Measurements from ENCODE around the gene GRM5. TPM values are rescaled to one million over a fixed set of nuclear protein-coding genes. Genes with fewer than 3 reads are reported as not detected.
A peak's percentile ranks its signal among the peaks of the same experiment; 100 is the strongest.

GRM5 gene
- total and polyA plus RNA-seq, 2 donors (not counting 1 experiment from before 2014, with no cell fraction given), result 0.01 TPM; not detected in 1

DNA sequence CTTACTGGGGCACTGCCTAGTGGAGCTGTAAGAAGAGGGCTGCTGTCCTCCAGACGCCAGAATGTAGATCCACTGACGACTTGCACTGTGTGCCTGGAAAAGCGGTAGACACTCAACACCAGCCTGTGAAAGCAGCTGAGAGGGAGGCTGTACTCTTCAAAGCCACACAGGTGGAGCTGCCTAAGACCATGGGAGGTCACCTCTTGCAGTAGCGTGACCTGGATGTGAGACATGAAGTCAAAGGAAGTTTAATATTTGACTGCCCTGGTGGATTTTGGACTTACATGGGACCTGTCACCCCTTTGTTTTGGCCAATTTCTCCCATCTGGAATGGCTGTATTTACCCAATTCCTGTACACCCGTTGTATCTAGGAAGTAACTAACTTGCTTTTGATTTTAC, 531.6 kb downstream of the GRM5 start:
- Histone ChIP-seq H2AFZ (ENCODE audit: low read length) (no peak overlapping the region), H3K4me3 (replicated peaks in 1 of 4; ENCODE audit: control extremely low read depth in 1 of 4, insufficient read depth in 1 of 4, low read depth in 3 of 4, low read length in 4 of 4) (no peak overlapping the region), H3K79me2 (ENCODE audit: control insufficient read depth, insufficient read depth, low read length) (no peaks in the 10 kb centered on the region), H3K27ac (ENCODE audit: insufficient read depth, low read length) (no peak overlapping the region), H3K4me2 (ENCODE audit: extremely low read depth, insufficient read depth, low read length) (no peak overlapping the region), H3K36me3 (ENCODE audit: control insufficient read depth, insufficient read depth, low read length) (no peaks in the 10 kb centered on the region), H3K9me3 (ENCODE audit: control insufficient read depth, insufficient read depth, low read depth, low read length) (no peaks in the 10 kb centered on the region), H4K20me1 (ENCODE audit: control insufficient read depth, extremely low read depth, insufficient read depth, low read length) (no peaks in the 10 kb centered on the region), H3K4me1 (ENCODE audit: control insufficient read depth, extremely low read depth, insufficient read depth, low read length) (peaks cover 15% of the 10 kb centered on the region), H3K9ac (ENCODE audit: insufficient read depth, low read length) (no peak overlapping the region), H3K27me3 (ENCODE audit: control insufficient read depth, insufficient read depth, low read length) (no peaks in the 10 kb centered on the region)
- TF ChIP-seq, protein P1, sequence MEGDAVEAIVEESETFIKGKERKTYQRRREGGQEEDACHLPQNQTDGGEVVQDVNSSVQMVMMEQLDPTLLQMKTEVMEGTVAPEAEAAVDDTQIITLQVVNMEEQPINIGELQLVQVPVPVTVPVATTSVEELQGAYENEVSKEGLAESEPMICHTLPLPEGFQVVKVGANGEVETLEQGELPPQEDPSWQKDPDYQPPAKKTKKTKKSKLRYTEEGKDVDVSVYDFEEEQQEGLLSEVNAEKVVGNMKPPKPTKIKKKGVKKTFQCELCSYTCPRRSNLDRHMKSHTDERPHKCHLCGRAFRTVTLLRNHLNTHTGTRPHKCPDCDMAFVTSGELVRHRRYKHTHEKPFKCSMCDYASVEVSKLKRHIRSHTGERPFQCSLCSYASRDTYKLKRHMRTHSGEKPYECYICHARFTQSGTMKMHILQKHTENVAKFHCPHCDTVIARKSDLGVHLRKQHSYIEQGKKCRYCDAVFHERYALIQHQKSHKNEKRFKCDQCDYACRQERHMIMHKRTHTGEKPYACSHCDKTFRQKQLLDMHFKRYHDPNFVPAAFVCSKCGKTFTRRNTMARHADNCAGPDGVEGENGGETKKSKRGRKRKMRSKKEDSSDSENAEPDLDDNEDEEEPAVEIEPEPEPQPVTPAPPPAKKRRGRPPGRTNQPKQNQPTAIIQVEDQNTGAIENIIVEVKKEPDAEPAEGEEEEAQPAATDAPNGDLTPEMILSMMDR (conservative IDR thresholded peaks at IDR 0.05 in 1 of 2, IDR thresholded peaks at IDR 0.05 in 1 of 2; ENCODE audit: low read depth in 1 of 2, low read length in 2 of 2), result no peak
- no peak for TF ChIP-seq EZH2 (IDR thresholded peaks at IDR 0.05; ENCODE audit: low read length, missing control alignments)
- no peak for DNase-seq (ENCODE audit: low read depth in 2 of 2)

DNA sequence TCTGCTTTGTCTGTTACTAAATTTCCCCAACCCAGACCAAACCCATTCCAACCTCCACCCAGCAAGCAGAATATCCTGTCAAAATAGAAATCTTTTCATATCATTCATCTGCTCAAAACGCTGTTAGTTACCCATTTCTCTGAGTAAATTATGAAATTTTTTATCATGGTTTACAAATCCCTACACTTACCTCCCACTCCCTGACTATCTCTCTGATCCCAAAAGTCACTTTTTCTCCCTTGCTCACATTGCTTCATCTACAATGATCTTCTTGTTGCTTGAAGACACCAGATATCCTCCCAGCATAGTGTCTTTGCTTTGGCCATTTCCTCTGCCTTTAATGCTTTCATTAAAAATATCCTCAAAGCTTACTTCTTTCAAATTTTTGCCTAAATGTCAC, 532.8 kb downstream of the GRM5 start:
- Histone ChIP-seq H2AFZ (ENCODE audit: low read length) (no peak overlapping the region), H3K4me3 (replicated peaks in 1 of 4; ENCODE audit: control extremely low read depth in 1 of 4, insufficient read depth in 1 of 4, low read depth in 3 of 4, low read length in 4 of 4) (no peak overlapping the region), H3K27ac (ENCODE audit: insufficient read depth, low read length) (no peak overlapping the region), H3K79me2 (ENCODE audit: control insufficient read depth, insufficient read depth, low read length) (no peaks in the 10 kb centered on the region), H3K27me3 (ENCODE audit: control insufficient read depth, insufficient read depth, low read length) (no peaks in the 10 kb centered on the region), H4K20me1 (ENCODE audit: control insufficient read depth, extremely low read depth, insufficient read depth, low read length) (no peaks in the 10 kb centered on the region), H3K9me3 (ENCODE audit: control insufficient read depth, insufficient read depth, low read depth, low read length) (no peaks in the 10 kb centered on the region), H3K4me1 (ENCODE audit: control insufficient read depth, extremely low read depth, insufficient read depth, low read length) (peaks cover 13% of the 10 kb centered on the region), H3K9ac (ENCODE audit: insufficient read depth, low read length) (no peak overlapping the region), H3K36me3 (ENCODE audit: control insufficient read depth, insufficient read depth, low read length) (no peaks in the 10 kb centered on the region), H3K4me2 (ENCODE audit: extremely low read depth, insufficient read depth, low read length) (no peak overlapping the region)
- TF ChIP-seq, protein P1 (conservative IDR thresholded peaks at IDR 0.05 in 1 of 2, IDR thresholded peaks at IDR 0.05 in 1 of 2; ENCODE audit: low read depth in 1 of 2, low read length in 2 of 2), result no peak
- no peak for TF ChIP-seq EZH2 (IDR thresholded peaks at IDR 0.05; ENCODE audit: low read length, missing control alignments)
- DNase-seq (ENCODE audit: low read depth in 2 of 2), result no peak

DNA sequence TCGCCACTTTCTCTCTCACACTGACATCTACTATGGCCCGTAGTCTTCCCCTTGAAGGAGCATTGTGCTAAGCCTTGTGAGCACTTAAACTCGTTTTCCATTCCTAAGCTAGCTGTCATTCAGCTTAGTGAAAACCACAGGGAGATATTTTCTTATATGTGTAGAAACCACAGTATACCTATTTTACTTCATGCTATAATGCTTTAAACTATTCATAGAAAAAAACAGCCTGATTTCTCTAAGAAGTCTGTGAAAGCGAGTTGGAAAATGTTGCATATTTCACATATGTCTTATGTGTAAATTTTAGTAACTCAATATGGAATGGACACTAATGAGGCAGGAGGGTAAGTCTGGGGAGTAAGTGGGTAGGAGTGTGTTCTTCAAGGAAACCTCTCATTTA, 534.0 kb downstream of the GRM5 start:
- Histone ChIP-seq H3K79me2 (ENCODE audit: control insufficient read depth, insufficient read depth, low read length) (no peaks in the 10 kb centered on the region), H3K27me3 (ENCODE audit: control insufficient read depth, insufficient read depth, low read length) (no peaks in the 10 kb centered on the region), H3K4me2 (ENCODE audit: extremely low read depth, insufficient read depth, low read length) (no peak overlapping the region), H3K36me3 (ENCODE audit: control insufficient read depth, insufficient read depth, low read length) (no peaks in the 10 kb centered on the region), H3K4me1 (ENCODE audit: control insufficient read depth, extremely low read depth, insufficient read depth, low read length) (peaks cover 4% of the 10 kb centered on the region), H4K20me1 (ENCODE audit: control insufficient read depth, extremely low read depth, insufficient read depth, low read length) (no peaks in the 10 kb centered on the region), H3K9me3 (ENCODE audit: control insufficient read depth, insufficient read depth, low read depth, low read length) (no peaks in the 10 kb centered on the region), H3K27ac (ENCODE audit: insufficient read depth, low read length) (no peak overlapping the region), H2AFZ (ENCODE audit: low read length) (no peak overlapping the region), H3K4me3 (replicated peaks in 1 of 4; ENCODE audit: control extremely low read depth in 1 of 4, insufficient read depth in 1 of 4, low read depth in 3 of 4, low read length in 4 of 4) (no peak overlapping the region), H3K9ac (ENCODE audit: insufficient read depth, low read length) (no peak overlapping the region)
- peak in 1 of 2 donors; percentile 72 for DNase-seq (ENCODE audit: low read depth in 2 of 2)
- TF ChIP-seq, protein P1 (conservative IDR thresholded peaks at IDR 0.05 in 1 of 2, IDR thresholded peaks at IDR 0.05 in 1 of 2; ENCODE audit: low read depth in 1 of 2, low read length in 2 of 2), result no peak
- no peak for TF ChIP-seq EZH2 (IDR thresholded peaks at IDR 0.05; ENCODE audit: low read length, missing control alignments)
